Measurements from ENCODE around the gene APLF. TPM values are rescaled to one million over a fixed set of nuclear protein-coding genes. Genes with fewer than 3 reads are reported as not detected.
A peak's percentile ranks its signal among the peaks of the same experiment; 100 is the strongest.
"Not testable (repeated sequence)": the region's sequence is repeated elsewhere in the genome, so short reads cannot be mapped to it uniquely, and the experiment has no call there.

The APLF gene
- total RNA-seq, 1 experiment from 2014 or later, result 3.0 TPM

DNA sequence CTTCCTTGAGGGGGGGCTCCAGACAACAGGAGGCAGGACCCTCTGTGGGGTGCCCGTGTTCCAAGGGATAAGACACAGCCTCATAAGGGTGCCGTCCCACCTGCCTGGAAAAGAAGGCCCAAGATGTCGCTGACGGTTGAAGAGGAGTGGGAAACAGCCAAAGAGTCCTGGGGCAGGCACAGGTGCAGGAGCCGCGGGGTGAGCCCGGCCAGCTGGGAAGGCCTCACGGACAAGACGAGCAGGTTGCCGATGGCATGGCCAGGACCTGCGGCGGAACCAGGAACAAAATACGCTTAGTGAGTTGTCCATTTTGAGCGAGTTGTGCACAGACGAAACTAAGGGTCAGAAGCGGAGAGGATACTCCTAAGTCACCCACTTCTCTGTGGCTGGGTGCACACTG, 61.8 kb downstream of the APLF start:
- DNase-seq (ENCODE audit: low read depth), result not testable (repeated sequence)

- not testable (repeated sequence) for DNase-seq (ENCODE audit: low read depth)
Observed at GRCh38 chr2:68529651-68530050, 62.3 kb downstream of the APLF start.

DNA sequence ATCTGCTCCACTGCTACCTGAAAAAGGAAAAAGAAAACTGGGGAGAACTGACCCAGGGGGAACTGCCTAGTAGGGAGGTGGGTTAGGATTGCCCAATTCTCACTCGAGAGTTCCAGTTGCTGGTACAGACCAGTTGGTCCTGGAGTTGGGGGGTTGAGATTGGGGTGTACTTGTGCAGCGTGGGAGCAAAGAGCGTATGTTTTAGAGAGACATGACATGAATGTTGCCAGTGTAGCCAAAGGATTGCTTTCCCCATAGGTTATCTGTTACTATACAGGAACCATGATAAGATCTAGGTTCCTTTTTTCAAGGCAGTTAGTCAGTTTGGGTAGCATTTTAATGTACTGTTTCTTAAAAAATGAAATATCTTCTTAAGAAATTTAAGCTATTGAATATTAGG, 68.6 kb downstream of the APLF start:
- DNase-seq (ENCODE audit: low read depth), result no peak

- no peak for DNase-seq (ENCODE audit: low read depth)
Observed at GRCh38 chr2:68537011-68537410, 69.6 kb downstream of the APLF start.

- DNase-seq (ENCODE audit: low read depth), result no peak
Observed at GRCh38 chr2:68537809-68538208, 70.4 kb downstream of the APLF start.

- no peak for DNase-seq (ENCODE audit: low read depth)
Observed at GRCh38 chr2:68544811-68545210, 77.4 kb downstream of the APLF start.

- no peak for DNase-seq (ENCODE audit: low read depth)
Observed at GRCh38 chr2:68548396-68548795, 81.0 kb downstream of the APLF start.

DNA sequence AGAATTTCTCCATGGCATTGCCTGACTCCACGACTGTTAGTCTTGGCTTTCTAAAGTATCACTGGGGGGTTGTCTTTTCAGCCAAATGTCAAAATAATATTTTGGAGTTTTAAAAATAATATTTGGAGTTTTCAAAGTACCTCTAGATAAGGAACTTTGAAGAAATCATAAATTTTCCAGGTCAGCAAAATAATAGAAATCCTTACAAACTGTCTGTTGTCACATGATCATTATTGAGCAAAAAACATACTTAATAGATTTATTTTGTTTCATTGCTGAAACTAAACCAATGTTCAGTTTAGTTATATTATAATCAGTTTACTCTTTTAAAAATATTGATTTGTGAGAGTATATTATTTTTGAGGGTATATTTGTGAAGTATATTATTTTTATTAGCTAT, 85.7 kb downstream of the APLF start:
- no peak for DNase-seq (ENCODE audit: low read depth)

DNA sequence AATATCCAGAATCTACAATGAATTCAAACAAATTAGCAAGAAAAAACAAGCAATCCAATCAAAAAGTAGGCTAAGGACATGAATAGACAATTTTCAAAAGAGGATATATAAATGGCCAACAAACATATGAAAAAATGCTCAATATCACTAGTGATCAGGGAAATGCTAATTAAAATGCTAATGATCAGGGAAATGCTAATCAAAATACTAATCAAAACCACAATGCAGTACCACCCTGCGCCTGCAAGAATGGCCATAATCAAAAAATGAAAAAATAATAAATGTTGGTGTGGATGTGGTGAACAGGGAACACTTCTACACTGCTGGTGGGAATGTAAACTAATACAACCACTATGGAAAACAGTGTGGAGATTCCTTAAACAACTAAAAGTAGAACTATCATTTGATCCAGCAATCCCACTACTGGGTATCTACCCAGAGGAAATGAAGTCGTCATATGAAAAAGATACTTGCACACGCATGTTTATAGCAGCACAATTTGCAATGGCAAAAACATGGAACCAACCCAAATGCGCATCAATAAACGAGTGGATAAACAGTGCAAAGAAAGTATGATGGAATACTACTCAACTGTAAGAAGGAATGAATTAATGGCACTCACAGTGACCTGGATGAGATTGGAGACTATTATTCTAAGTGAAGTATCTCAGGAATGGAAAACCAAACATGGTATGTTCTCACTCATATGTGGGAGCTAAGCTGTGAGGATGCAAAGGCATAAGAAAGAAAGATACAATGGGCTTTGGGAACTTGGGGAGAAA, 88.2 kb downstream of the APLF start:
- DNase-seq (ENCODE audit: low read depth), result not testable (repeated sequence)

- no peak for DNase-seq (ENCODE audit: low read depth)
Observed at GRCh38 chr2:68556381-68556780, 89.0 kb downstream of the APLF start.

DNA sequence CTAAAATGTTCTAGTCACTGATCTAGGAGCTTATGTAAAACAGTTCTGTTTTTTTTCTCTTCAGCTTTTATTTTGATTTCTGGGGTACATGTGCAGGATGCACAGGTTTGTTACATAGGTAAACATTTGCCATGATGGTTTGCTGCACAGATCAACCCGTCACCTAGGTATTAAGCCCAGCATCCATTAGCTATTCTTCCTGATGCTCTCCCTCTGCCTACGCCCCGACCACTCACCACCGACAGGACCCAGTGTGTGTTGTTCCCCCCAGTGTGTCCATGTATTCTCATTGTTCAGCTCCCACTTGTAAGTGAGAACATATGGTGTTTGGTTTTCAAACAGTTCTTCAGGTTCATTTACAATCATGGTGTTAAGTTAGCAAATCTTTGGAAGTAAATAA, 91.2 kb downstream of the APLF start:
- DNase-seq (ENCODE audit: low read depth), result no peak

DNA sequence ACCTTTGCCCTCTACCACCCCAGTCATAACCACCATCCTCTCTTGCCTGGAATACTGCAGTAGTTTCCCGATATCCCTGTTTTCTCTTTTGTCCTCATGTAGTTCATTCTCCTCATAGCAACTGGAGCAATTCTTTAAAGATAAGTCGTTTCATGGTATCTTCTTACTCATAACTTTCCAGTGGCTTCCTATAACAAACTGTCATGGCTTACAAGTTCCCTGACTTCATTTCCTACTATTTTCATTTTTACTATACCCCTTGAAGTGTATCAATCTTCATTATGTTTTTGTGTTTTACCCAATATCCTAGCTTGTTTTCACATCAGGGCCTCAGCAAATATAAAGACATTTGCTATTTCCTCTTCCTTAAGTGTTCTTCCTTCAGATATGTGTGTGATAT, 92.3 kb downstream of the APLF start:
- DNase-seq (ENCODE audit: low read depth), result no peak

DNA sequence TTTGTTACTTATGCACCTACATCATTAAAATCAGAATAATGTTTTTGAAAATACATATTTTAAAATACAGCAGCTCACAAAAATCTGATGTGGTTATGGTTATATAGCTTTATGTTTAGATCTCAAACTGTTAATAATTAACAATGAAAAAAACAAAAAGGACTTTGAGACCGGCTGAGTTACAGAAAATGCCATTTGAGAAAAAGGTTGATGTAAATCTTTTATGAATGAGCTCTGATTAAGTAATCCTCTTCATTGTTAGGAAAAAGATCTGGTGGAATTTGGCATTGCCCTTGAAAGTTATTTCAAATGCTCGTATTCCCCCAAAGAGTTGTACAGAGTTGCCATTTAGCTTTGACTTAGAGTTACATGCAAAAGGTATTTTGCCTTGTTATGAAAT, 93.2 kb downstream of the APLF start:
- DNase-seq (ENCODE audit: low read depth), result no peak

GRCh38 chr2:68561372-68561771, 94.0 kb downstream of the APLF start:
- no peak for DNase-seq (ENCODE audit: low read depth)

GRCh38 chr2:68562934-68563333, 95.5 kb downstream of the APLF start:
- no peak for DNase-seq (ENCODE audit: low read depth)

DNA sequence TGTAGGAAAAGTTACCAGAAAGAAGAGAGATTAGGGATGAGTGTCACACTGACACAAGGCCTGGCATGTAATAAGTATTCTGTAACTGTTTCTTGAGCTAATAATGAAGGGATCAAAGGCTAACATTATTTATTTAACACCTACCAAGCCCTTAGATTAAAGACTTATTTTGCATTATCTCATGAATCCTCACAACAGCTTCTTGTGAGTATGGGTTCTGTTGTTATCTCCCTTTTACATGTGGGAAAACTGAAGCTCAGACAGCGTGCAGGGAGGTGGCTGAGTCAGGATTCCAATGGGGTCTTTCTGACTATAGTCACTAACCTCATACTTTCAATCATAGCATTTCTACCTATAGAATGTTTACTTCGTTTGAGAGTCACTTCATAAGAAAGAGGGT, 97.0 kb downstream of the APLF start:
- no peak for DNase-seq (ENCODE audit: low read depth)

DNA sequence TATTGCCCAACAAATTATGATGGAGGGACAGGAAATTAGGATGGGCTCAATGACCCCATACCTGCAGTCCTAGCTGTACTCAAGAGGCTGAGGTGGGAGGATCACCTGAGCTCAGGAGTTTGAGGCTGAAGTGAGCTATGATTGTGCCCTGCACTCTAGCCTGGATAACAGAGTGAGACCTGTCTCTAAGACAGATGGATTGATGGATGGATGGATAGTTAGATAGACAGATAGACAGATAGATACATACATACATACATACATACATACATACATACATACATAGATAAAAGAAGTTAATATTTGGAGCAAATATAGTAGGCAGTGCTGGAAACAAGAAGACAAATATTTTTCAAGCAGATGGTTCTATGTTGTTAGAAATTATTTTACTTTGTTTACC, 97.9 kb downstream of the APLF start:
- DNase-seq (ENCODE audit: low read depth), result no peak

DNA sequence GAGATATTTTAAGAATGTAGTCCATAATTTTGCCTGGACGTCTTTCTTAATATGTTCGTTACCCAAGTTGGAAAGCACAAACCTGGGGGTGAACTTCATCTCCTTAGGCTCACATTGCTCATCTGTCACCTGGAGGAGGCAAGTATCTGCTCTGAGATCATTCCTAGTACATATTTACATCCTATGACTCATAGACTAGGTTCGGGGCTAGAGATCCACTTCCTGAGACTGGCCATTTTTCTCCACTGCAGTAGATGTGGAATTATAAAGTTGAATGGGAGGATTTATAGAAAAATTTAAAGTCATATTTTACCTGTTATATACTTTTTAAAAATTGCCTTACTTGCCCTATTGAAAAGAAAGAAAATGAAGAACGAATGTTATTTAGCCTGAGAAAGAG, 98.5 kb downstream of the APLF start:
- peak; percentile 51 for DNase-seq (ENCODE audit: low read depth)

DNA sequence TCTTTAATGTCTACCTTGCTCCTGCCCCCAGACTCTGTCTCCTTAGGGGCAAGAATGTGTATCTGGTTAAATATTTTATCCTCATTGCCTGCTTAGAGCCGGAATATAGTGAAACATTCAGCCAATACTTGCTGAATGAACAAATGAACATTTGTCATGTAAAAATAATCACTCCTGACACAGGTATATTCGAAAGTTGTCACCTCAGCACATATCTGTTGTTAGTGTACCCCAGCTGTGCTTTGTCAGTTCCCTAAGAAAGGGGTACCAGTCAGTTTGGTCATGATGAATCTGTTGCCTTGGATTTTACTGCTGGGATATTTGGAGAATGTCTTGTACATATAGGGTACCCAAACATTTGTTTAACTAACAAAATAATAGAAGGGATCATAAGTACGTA, 99.0 kb downstream of the APLF start:
- DNase-seq (ENCODE audit: low read depth), result no peak

- DNase-seq (ENCODE audit: low read depth), result no peak
Observed at GRCh38 chr2:68568116-68568515, 100.7 kb downstream of the APLF start.

- peak; percentile 4 for DNase-seq (ENCODE audit: low read depth)
Observed at GRCh38 chr2:68569604-68570003, 102.2 kb downstream of the APLF start.

- not testable (repeated sequence) for DNase-seq (ENCODE audit: low read depth)
Observed at GRCh38 chr2:68570434-68570833, 103.0 kb downstream of the APLF start.

DNA sequence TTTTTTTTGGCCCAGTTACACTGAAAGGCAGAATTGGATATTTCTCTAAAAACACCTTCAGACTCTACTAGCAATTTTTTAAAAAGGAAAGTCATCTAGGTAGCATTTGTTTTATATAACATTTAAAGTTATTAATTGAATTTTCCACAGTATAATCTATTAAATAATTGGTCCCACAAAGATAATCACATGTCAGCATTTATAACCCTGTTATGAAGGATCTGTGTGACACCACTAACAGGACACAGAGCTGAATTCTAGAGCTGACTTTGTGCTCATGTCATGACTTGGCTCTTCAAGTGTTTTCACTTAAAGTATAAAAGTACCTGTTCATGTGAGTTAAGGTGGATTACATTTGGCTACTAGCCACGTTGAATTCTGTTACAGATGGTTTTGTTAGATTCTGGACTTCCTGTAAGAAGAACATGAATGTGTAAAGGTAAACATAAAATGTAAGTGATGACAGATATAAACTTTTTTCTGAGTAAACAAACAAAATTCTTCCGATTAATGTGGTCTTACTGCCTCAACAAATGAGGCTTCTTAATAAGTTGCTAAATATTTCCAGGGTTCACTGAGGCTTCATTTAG, 106.9 kb downstream of the APLF start:
- DNase-seq (ENCODE audit: low read depth), result no peak

- DNase-seq (ENCODE audit: low read depth), result no peak
Observed at GRCh38 chr2:68577183-68577582, 109.8 kb downstream of the APLF start.

Measured in Daoy (cell line).